ENCODE measurements around the gene ARR3.
A peak's percentile ranks its signal among the peaks of the same experiment; 100 is the strongest.

The ARR3 gene

GRCh38 chrX:70280573-70280972 lies 12.4 kb downstream of the ARR3 start:
- Histone ChIP-seq H3K27ac (no peak overlapping the region), H3K9me3 (no peaks in the 10 kb centered on the region), H3K36me3 (peaks cover 7% of the 10 kb centered on the region), H3K4me1 (ENCODE audit: control insufficient read depth in 1 of 2, insufficient read depth in 1 of 2, low read depth in 1 of 2, low read length in 1 of 2) (no peaks in the 10 kb centered on the region), H3K4me3 (ENCODE audit: low read depth in 1 of 2, low read length in 1 of 2) (no peak overlapping the region), H3K27me3 (no peaks in the 10 kb centered on the region)
- no peak for TF ChIP-seq CTCF (IDR thresholded peaks at IDR 0.05)

GRCh38 chrX:70281951-70282350 lies 13.8 kb downstream of the ARR3 start, which contains the start of gene RAB41:
Gene RAB41 (plus strand): TSS chrX:70282172. CDS start chrX:70282218, 46 bp downstream.
- Histone ChIP-seq H3K36me3 (peaks cover 13% of the 10 kb centered on the region), H3K9me3 (no peaks in the 10 kb centered on the region), H3K4me3 (ENCODE audit: low read depth in 1 of 2, low read length in 1 of 2) (no peak within 1 kb of the TSS), H3K27ac (no peak within 1 kb of the TSS), H3K27me3 (no peaks in the 10 kb centered on the region), H3K4me1 (ENCODE audit: control insufficient read depth in 1 of 2, insufficient read depth in 1 of 2, low read depth in 1 of 2, low read length in 1 of 2) (no peaks in the 10 kb centered on the region)
- TF ChIP-seq CTCF (IDR thresholded peaks at IDR 0.05), result no peak

GRCh38 chrX:70289168-70289792 lies 21.1 kb downstream of the ARR3 start:
- no peak for TF ChIP-seq CTCF (IDR thresholded peaks at IDR 0.05)
- peaks cover 9 to 16% of the 10 kb centered on the region in 2 experiments for H3K4me1 ChIP-seq (ENCODE audit: control insufficient read depth in 1 of 2, insufficient read depth in 1 of 2, low read depth in 1 of 2, low read length in 1 of 2)
- H3K4me3 ChIP-seq (ENCODE audit: low read depth in 1 of 2, low read length in 1 of 2), result peak overlapping the region; percentile 61 to 65
- H3K9me3 ChIP-seq, result no peaks in the 10 kb centered on the region
- no peaks in the 10 kb centered on the region for H3K27me3 ChIP-seq
- peaks cover 21% of the 10 kb centered on the region for H3K36me3 ChIP-seq
- H3K27ac ChIP-seq, result peak overlapping the region; percentile 58

GRCh38 chrX:70289793-70290770 lies 21.9 kb downstream of the ARR3 start, which contains the start of the genes KIF4A and PDZD11:
Gene KIF4A (plus strand): TSS chrX:70290104. CDS start chrX:70290459, 355 bp downstream.
Gene PDZD11 (minus strand): TSS chrX:70289927. CDS start chrX:70289341, 586 bp downstream.
- peaks cover 16% of the 10 kb centered on the region for H3K36me3 ChIP-seq
- no peaks in the 10 kb centered on the region for H3K9me3 ChIP-seq
- no peak for TF ChIP-seq CTCF (IDR thresholded peaks at IDR 0.05)
- H3K27me3 ChIP-seq, result no peaks in the 10 kb centered on the region
- peak within 1 kb of the TSS; percentile 58 for H3K27ac ChIP-seq
- H3K4me1 ChIP-seq (ENCODE audit: control insufficient read depth in 1 of 2, insufficient read depth in 1 of 2, low read depth in 1 of 2, low read length in 1 of 2), result peaks cover 9 to 16% of the 10 kb centered on the region in 2 experiments
- peak within 1 kb of the TSS; percentile 61 to 65 for H3K4me3 ChIP-seq (ENCODE audit: low read depth in 1 of 2, low read length in 1 of 2)

- Histone ChIP-seq H3K36me3 (no peaks in the 10 kb centered on the region), H3K27me3 (no peaks in the 10 kb centered on the region), H3K4me3 (ENCODE audit: low read depth in 1 of 2, low read length in 1 of 2) (no peak overlapping the region), H3K9me3 (no peaks in the 10 kb centered on the region), H3K4me1 (ENCODE audit: control insufficient read depth in 1 of 2, insufficient read depth in 1 of 2, low read depth in 1 of 2, low read length in 1 of 2) (peaks cover 9 to 16% of the 10 kb centered on the region in 2 experiments), H3K27ac (no peak overlapping the region)
- TF ChIP-seq CTCF (IDR thresholded peaks at IDR 0.05), result no peak
Observed at GRCh38 chrX:70292788-70293187, 24.7 kb downstream of the ARR3 start.
